T-helper 2 cell treated with Interferon-gamma antibody and Interleukin-4, amounts not matched to agents 5 μg/mL and 100 μg/mL, for 36 hours (primary cell): ENCODE measurements around the gene HOXB9.

Experiments used
- DNase-seq: peaks from one replicate; pipeline ENCODE4 v3.0.0; 2021; ENCODE audit warnings: low spot score
- H3K27ac Mint-ChIP-seq: one replicate; pipeline ENCODE4 v1.8.0; 2021; ENCODE audit warnings: mild to moderate bottlenecking, mixed read lengths
- H3K27me3 Mint-ChIP-seq: one replicate; pipeline ENCODE4 v1.8.0; 2021; ENCODE audit warnings: low read depth, mixed read lengths
- H3K36me3 Mint-ChIP-seq: one replicate; pipeline ENCODE4 v1.8.0; 2021; ENCODE audit warnings: low read depth, mixed read lengths
- H3K4me1 Mint-ChIP-seq: one replicate; pipeline ENCODE4 v1.8.0; 2021; ENCODE audit warnings: low read depth, mixed read lengths
- H3K4me3 Mint-ChIP-seq: one replicate; pipeline ENCODE4 v1.8.0; 2022; ENCODE audit warnings: mild to moderate bottlenecking, moderate library complexity, mixed read lengths
- H3K9me3 Mint-ChIP-seq: one replicate; pipeline ENCODE4 v1.8.0; 2021; ENCODE audit warnings: mixed read lengths

HOXB9 gene

DNA sequence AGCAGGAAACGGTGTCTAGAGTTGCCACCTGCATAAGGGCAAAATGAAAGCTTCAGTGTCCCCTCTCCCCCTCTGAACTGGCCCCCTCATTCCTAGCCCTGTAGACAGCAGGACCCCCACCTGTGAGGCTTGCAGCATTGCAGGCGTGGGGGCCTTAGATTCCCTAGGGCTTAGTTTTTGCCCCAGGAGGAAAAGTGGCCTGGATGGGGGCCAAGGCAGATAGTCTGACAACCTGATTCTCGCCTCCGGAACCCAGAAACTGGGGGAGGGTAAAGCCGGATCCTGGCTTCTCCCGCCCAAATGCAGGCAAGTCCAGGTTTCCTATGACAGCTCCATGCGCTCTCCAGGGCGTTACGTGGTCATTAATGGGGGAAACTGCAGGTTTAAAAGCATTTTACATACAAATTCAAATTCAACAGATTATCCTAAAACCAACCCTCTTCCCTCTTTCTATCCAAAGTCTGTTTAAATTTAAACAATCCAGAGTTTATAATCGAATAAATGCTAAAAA is 20.7 kb downstream of the HOXB9 start:
- Mint-ChIP-seq H3K27ac (no peak overlapping the region), H3K9me3 (no peaks in the 10 kb centered on the region), H3K4me3 (no peak overlapping the region), H3K4me1 (peaks cover 10% of the 10 kb centered on the region), H3K27me3 (peaks cover 83% of the 10 kb centered on the region), H3K36me3 (no peaks in the 10 kb centered on the region)
- DNase-seq = no peak

- no peak for DNase-seq
- H3K27ac Mint-ChIP-seq = no peak within 1 kb of the TSS
- no peak within 1 kb of the TSS for H3K4me3 Mint-ChIP-seq
- peaks cover 10% of the 10 kb centered on the region for H3K4me1 Mint-ChIP-seq
- H3K27me3 Mint-ChIP-seq = peaks cover 88% of the 10 kb centered on the region
- H3K9me3 Mint-ChIP-seq = no peaks in the 10 kb centered on the region
- no peaks in the 10 kb centered on the region for H3K36me3 Mint-ChIP-seq
Observed at GRCh38 chr17:48604770-48605329, 21.3 kb downstream of the HOXB9 start, which contains the start of gene HOXB6. HOXB6 (minus strand) TSS chr17:48604986; CDS start chr17:48598150, 6,836 bp downstream.

DNA sequence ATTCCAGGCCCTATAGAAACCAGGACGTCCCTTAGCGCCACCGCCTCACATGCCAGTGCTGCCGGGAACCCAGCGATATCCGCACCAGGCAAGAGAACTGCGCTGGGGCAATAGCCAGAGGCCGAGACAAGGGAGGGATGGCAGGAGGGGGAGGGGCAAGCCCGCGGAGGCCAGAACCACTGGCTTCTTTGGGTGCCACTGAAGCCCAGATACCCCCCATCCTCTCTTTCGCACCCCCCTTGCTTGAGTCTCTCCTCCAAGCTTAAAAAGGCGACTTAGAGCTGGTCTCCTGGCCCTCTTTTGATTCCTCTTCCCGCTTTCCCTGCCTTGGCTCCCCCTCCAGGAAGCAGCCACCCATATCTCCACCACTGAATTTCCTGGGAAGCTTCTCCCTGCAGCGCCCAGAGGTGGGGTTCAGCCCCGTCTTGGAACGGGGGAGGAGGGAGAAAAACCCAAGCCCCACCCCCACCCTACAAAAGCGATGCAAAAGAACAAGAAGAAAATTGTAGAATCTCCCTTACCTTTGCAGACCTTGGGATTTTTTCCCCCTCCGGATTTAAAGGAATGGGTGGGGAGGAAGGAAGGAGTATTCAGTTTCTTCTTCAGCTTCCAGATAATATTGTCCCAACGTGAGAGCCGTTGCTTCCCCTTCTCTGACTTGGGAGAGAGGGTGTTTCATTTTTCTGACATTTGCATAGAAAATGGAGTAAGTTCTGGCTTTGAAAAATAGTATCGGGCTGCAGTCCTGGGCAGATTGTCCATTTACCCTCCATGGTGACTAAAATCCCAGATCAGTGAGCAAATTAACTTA is 22.0 kb downstream of the HOXB9 start:
- Mint-ChIP-seq H3K36me3 (no peaks in the 10 kb centered on the region), H3K27me3 (peaks cover 88% of the 10 kb centered on the region), H3K4me3 (no peak overlapping the region), H3K4me1 (peaks cover 10% of the 10 kb centered on the region), H3K9me3 (no peaks in the 10 kb centered on the region), H3K27ac (no peak overlapping the region)
- no peak for DNase-seq

GRCh38 chr17:48601539-48602425 is 24.4 kb downstream of the HOXB9 start:
- Mint-ChIP-seq H3K27me3 (peaks cover 91% of the 10 kb centered on the region), H3K36me3 (no peaks in the 10 kb centered on the region), H3K4me3 (no peak overlapping the region), H3K27ac (no peak overlapping the region), H3K4me1 (peaks cover 28% of the 10 kb centered on the region), H3K9me3 (no peaks in the 10 kb centered on the region)
- DNase-seq = no peak

DNA sequence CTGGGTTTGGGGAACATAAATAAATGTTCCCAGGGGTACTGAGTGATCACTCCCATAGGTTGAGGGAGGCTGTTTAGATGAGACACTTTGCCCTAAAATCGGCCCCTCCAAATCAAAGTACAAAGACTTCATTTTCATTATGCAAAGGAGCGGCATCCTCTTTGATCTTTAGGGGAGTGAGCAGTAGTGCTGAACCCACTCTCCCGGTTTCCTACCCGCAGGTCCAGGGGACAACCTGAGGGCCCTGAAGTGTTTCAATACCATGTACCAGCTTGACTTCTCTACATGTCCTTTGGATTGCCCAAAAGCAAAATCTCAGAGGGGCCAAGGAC is 25.0 kb downstream of the HOXB9 start:
- no peak overlapping the region for H3K27ac Mint-ChIP-seq
- H3K4me3 Mint-ChIP-seq = no peak overlapping the region
- H3K4me1 Mint-ChIP-seq = peaks cover 34% of the 10 kb centered on the region
- DNase-seq = no peak
- H3K9me3 Mint-ChIP-seq = no peaks in the 10 kb centered on the region
- peaks cover 92% of the 10 kb centered on the region for H3K27me3 Mint-ChIP-seq
- H3K36me3 Mint-ChIP-seq = peaks cover 2% of the 10 kb centered on the region

- Mint-ChIP-seq H3K4me1 (peaks cover 37% of the 10 kb centered on the region), H3K27me3 (peaks cover 94% of the 10 kb centered on the region), H3K27ac (no peak overlapping the region)
Observed at GRCh38 chr17:48600244-48601098, 25.7 kb downstream of the HOXB9 start.

GRCh38 chr17:48599354-48599753 is 26.8 kb downstream of the HOXB9 start:
- H3K4me3 Mint-ChIP-seq = no peak overlapping the region
- DNase-seq = no peak
- H3K27me3 Mint-ChIP-seq = peaks cover 93% of the 10 kb centered on the region
- peaks cover 37% of the 10 kb centered on the region for H3K4me1 Mint-ChIP-seq
- no peak overlapping the region for H3K27ac Mint-ChIP-seq
- peaks cover 2% of the 10 kb centered on the region for H3K36me3 Mint-ChIP-seq
- H3K9me3 Mint-ChIP-seq = no peaks in the 10 kb centered on the region

More at GRCh38 chr17:48600244-48601098, 25.7 kb downstream of the HOXB9 start:
- Mint-ChIP-seq H3K36me3 (peaks cover 2% of the 10 kb centered on the region), H3K9me3 (no peaks in the 10 kb centered on the region), H3K4me3 (no peak overlapping the region)
- no peak for DNase-seq

DNA sequence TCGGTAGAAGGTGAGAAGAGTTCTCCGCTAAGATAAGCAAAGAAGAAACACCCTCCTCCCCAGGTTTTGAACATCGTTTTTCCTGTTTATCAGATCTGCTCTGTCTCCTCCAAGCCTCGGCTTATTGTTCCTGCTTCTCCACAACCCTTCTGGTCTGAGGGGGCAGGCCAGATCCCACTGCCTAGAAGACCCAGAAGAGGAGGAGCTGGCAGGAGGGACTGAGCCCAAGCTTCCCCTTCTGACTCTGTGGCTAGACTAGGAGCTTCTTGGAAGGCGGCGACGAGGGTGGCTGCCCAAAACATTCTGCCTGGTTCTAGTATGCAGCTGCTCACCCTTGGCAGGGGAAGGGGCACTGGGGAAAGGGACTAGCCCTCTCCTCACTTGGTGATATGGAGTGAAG is 27.4 kb downstream of the HOXB9 start:
- Mint-ChIP-seq H3K27ac (no peak overlapping the region), H3K36me3 (peaks cover 2% of the 10 kb centered on the region), H3K4me1 (peaks cover 40% of the 10 kb centered on the region), H3K4me3 (peak overlapping the region; percentile 83), H3K27me3 (peaks cover 93% of the 10 kb centered on the region), H3K9me3 (no peaks in the 10 kb centered on the region)
- DNase-seq = no peak

- H3K27me3 Mint-ChIP-seq = peaks cover 91% of the 10 kb centered on the region
- no peaks in the 10 kb centered on the region for H3K9me3 Mint-ChIP-seq
- DNase-seq = peak; percentile 43
- H3K27ac Mint-ChIP-seq = peak overlapping the region; percentile 47
- peaks cover 2% of the 10 kb centered on the region for H3K36me3 Mint-ChIP-seq
- peaks cover 41% of the 10 kb centered on the region for H3K4me1 Mint-ChIP-seq
- peak overlapping the region; percentile 83 for H3K4me3 Mint-ChIP-seq
Observed at GRCh38 chr17:48597778-48598631, 28.2 kb downstream of the HOXB9 start.

- DNase-seq = no peak
- Mint-ChIP-seq H3K4me1 (peaks cover 46% of the 10 kb centered on the region), H3K27me3 (peaks cover 91% of the 10 kb centered on the region), H3K9me3 (no peaks in the 10 kb centered on the region), H3K4me3 (peak overlapping the region; percentile 83), H3K36me3 (peaks cover 2% of the 10 kb centered on the region), H3K27ac (peak overlapping the region; percentile 47)
Observed at GRCh38 chr17:48597528-48597777, 28.7 kb downstream of the HOXB9 start.

DNA sequence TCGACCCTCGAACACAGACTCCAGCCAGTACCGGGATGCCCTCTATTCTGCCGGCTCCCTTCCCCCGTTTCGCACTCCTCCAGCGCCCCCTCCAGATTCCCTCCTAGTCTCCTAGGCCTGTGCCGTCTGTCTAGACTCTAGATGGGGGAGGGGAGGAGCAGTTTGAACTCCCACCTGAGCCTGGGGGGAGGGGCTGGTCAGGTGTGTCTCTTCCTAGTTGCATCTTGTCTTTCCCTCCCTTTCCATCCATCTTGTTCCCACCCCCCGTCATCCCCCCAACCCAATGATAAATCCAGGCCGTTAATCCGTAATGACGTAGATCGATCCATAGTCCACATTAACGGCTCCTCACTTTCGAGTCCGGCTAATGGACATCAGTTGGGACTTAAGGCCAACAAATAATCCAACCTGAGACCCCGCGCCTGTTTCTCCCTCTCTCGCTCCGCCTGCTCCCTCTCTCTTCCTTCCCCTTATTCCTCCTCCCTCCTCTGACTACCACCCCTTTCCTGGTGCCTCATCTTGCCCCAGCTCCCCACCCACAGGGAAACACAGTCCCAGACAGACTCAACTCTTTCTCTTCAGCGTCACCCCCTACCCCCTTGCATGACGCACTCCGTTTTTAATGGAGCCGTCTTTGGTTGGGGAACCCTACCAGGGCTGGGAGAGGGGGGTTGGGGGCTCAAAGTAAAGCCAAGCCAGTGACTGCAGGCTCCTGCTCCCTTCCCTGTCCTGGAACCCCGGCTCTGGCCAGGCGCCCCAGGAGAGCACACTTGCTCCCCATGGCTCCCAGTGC is 29.2 kb downstream of the HOXB9 start:
- peaks cover 92% of the 10 kb centered on the region for H3K27me3 Mint-ChIP-seq
- peak overlapping the region; percentile 83 for H3K4me3 Mint-ChIP-seq
- H3K4me1 Mint-ChIP-seq = peaks cover 46% of the 10 kb centered on the region
- DNase-seq = no peak
- peak overlapping the region; percentile 33 for H3K27ac Mint-ChIP-seq
- H3K36me3 Mint-ChIP-seq = peaks cover 2% of the 10 kb centered on the region
- no peaks in the 10 kb centered on the region for H3K9me3 Mint-ChIP-seq
